OCI-LY3 (cell line): ENCODE data around the gene ARMC9.
A peak's percentile ranks its signal among the peaks of the same experiment; 100 is the strongest.

ENCODE experiments used
- H2AFZ ChIP-seq: fragments of 200-600, 300-600 bp; shearing (Covaris generic); 2 replicates; pipeline ENCODE4 v1.6.0; 2014; ENCODE audit warnings: antibody characterized with exemption, low read depth, low read length
- H3K27ac ChIP-seq: fragments of 200-600, 300-600 bp; sonication (generic); 2 replicates; pipeline ENCODE4 v1.5.1; 2014; ENCODE audit warnings: mild to moderate bottlenecking, low read length, moderate library complexity, mixed read lengths
- H3K27me3 ChIP-seq: fragments of 200-600, 300-600 bp; sonication (generic); 2 replicates; pipeline ENCODE4 v1.6.1; 2014; ENCODE audit warnings: low read depth, low read length, mixed read lengths
- H3K36me3 ChIP-seq: fragments of 200-600, 300-600 bp; sonication (generic); replicated peaks from 2 replicates; pipeline ENCODE3; 2014; ENCODE audit warnings: low read depth, low read length, mixed read lengths
- H3K4me1 ChIP-seq: fragments of 300-600, 200-600 bp; sonication (generic); 2 replicates; pipeline ENCODE4 v1.6.1; 2014; ENCODE audit warnings: low read length, mixed read lengths
- H3K4me2 ChIP-seq: fragments of 200-600, 300-600 bp; sonication (generic); 2 replicates; pipeline ENCODE4 v1.6.1; 2014; ENCODE audit warnings: low read length, mixed read lengths
- H3K4me3 ChIP-seq: fragments of 300-600, 200-600 bp; sonication (generic); 2 replicates; pipeline ENCODE4 v1.5.1; 2014; ENCODE audit warnings: antibody characterized with exemption, mild to moderate bottlenecking, low read length, moderate library complexity
- H3K79me2 ChIP-seq: fragments of 300-600, 200-600 bp; shearing (Covaris generic); 2 replicates; pipeline ENCODE4 v1.6.1; 2014; ENCODE audit warnings: mild to moderate bottlenecking, low read length, mixed read lengths
- H3K9ac ChIP-seq: fragments of 300-600, 200-600 bp; shearing (Covaris generic); 2 replicates; pipeline ENCODE4 v1.6.0; 2014; ENCODE audit warnings: mild to moderate bottlenecking, low read length, moderate library complexity
- H3K9me3 ChIP-seq: fragments of 200-600, 300-600 bp; shearing (Covaris generic); 2 replicates; pipeline ENCODE4 v1.6.1; 2014; ENCODE audit warnings: low read length, mixed read lengths; ENCODE audit not compliant: insufficient read depth
- H4K20me1 ChIP-seq: fragments of 200-600, 300-600 bp; sonication (generic); 2 replicates; pipeline ENCODE4 v1.6.1; 2016; ENCODE audit warnings: low read length, mixed read lengths; ENCODE audit not compliant: insufficient read depth
- EZH2phosphoT487 ChIP-seq: fragments of 200-600 bp; shearing (Covaris generic); IDR thresholded peaks from 2 replicates; pipeline ENCODE4 v1.6.1; 2018; ENCODE audit warnings: antibody characterized with exemption, mixed run types, low read depth
- TF ChIP-seq, protein P1 (sequence below): fragments of 200-600, 300-600 bp; sonication (generic); IDR thresholded peaks from 2 replicates; pipeline ENCODE4 v1.5.1; 2014; ENCODE audit warnings: antibody characterized with exemption, low read length, low read depth

The ARMC9 gene

DNA sequence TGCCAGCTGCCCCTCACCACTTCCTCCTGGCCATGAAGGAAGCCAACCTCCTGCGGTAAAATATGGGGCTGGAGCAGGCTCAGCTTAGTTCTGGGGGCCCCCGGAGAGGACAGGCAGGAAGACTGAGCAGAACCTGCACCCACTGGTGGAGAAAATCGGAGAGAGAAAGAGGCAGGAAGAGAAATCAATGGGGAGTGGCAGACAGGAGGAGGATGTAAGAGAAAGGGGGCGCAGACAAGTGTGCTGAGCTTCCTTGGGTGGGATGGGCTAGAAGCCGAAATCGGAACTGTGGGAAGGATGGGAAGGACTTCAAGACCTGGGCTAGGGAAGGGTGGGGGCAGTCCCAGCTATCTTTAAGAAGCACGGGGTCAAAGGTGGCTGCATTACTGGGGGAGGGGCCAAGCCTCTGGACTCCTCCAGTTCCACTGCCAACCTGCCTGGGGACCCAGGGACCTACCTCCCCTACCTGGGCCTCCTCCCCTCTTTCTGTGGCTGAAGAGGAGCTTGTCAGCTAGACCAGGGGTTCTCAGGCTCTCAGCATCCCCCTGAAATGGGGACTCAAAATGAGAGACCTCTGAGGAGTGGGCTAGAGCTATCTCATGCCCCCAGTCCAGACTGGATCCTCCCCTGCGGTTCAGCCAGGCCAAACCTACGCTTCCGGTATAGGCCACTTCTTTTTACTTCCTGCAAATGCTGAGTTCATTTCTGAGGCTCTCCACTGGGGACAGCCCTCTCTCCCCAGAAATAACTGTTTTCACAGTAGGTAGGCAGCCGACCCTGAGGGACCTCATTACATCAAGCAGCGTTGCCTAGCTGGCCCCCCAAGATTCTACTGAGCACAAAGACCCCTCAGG is 163.5 kb downstream of the ARMC9 start:
- no peak overlapping the region for H3K27ac ChIP-seq

GRCh38 chr2:231362555-231363184 is 164.2 kb downstream of the ARMC9 start:
- Histone ChIP-seq H2AFZ (peak overlapping the region; percentile 83; the same call in 1 of the 2 replicates), H3K4me3 (no peak overlapping the region), H3K36me3 (no peaks in the 10 kb centered on the region), H4K20me1 (no peaks in the 10 kb centered on the region), H3K79me2 (no peaks in the 10 kb centered on the region), H3K27ac (no peak overlapping the region), H3K9me3 (no peaks in the 10 kb centered on the region), H3K9ac (no peak overlapping the region), H3K4me1 (peaks cover 7% of the 10 kb centered on the region; the same call in 1 of the 2 replicates), H3K4me2 (no peak overlapping the region), H3K27me3 (no peaks in the 10 kb centered on the region)
- TF ChIP-seq EZH2phosphoT487: no peak
- TF ChIP-seq, protein P1, sequence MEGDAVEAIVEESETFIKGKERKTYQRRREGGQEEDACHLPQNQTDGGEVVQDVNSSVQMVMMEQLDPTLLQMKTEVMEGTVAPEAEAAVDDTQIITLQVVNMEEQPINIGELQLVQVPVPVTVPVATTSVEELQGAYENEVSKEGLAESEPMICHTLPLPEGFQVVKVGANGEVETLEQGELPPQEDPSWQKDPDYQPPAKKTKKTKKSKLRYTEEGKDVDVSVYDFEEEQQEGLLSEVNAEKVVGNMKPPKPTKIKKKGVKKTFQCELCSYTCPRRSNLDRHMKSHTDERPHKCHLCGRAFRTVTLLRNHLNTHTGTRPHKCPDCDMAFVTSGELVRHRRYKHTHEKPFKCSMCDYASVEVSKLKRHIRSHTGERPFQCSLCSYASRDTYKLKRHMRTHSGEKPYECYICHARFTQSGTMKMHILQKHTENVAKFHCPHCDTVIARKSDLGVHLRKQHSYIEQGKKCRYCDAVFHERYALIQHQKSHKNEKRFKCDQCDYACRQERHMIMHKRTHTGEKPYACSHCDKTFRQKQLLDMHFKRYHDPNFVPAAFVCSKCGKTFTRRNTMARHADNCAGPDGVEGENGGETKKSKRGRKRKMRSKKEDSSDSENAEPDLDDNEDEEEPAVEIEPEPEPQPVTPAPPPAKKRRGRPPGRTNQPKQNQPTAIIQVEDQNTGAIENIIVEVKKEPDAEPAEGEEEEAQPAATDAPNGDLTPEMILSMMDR: no peak

More for the DNA sequence above, 163.5 kb downstream of the ARMC9 start:
- H3K36me3 ChIP-seq: no peaks in the 10 kb centered on the region
- H3K79me2 ChIP-seq: no peaks in the 10 kb centered on the region
- H2AFZ ChIP-seq: peak overlapping the region; percentile 83; the same call in 1 of the 2 replicates
- H3K9ac ChIP-seq: no peak overlapping the region
- no peak for TF ChIP-seq EZH2phosphoT487
- TF ChIP-seq, protein P1: no peak
- no peaks in the 10 kb centered on the region for H3K9me3 ChIP-seq
- no peaks in the 10 kb centered on the region for H4K20me1 ChIP-seq
- H3K4me3 ChIP-seq: no peak overlapping the region
- H3K4me1 ChIP-seq: peaks cover 7% of the 10 kb centered on the region; the same call in 1 of the 2 replicates
- no peaks in the 10 kb centered on the region for H3K27me3 ChIP-seq
- H3K4me2 ChIP-seq: no peak overlapping the region

DNA sequence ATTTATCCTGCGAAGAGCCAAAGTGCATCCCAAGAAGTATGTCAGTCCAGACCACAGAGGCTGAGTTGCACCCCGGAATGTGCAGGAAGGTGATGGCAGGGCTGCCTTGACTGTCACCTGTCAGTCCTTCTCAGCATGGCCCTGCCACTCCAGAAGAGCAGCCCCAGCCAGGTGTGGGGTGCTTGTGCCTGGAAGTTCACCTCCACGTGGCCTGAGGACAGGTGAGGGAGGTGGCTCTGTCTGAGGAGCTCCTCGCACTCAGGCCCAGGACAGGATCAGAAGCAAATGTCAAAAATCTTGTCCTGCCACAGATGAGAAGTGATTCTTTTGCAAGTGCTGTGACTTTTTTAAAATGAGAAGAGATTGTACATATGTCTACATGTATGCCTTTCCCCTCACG is 165.6 kb downstream of the ARMC9 start:
- Histone ChIP-seq H3K36me3 (no peaks in the 10 kb centered on the region), H3K79me2 (no peaks in the 10 kb centered on the region), H3K4me2 (no peak overlapping the region), H3K9me3 (no peaks in the 10 kb centered on the region), H3K27me3 (no peaks in the 10 kb centered on the region), H3K27ac (no peak overlapping the region), H3K4me3 (no peak overlapping the region), H3K4me1 (peaks cover 7% of the 10 kb centered on the region; the same call in 1 of the 2 replicates), H2AFZ (no peak overlapping the region), H4K20me1 (no peaks in the 10 kb centered on the region), H3K9ac (no peak overlapping the region)
- TF ChIP-seq, protein P1: no peak
- TF ChIP-seq EZH2phosphoT487: no peak
